ENCODE results near the gene TMEM178B.

DNA sequence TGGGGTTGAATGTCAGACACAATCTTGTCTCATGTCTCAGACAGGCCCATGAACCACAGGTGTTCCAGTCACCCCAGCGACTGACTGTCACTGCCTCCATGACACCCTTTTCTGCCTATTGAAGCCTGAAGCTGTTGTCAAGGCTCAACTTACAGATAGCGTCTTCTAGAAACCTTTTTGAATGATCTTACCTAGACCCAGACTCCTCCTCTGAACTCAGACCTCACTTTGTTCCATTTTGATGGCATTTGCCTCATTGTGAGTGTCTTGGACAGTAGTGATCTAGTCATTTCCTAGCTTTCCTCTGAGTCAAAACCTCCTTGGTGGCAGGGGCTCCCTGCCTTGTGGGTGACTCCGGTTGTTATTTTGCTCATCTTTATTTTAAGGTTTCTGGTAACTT lies 379.0 kb downstream of the TMEM178B start:
- TF ChIP-seq, protein P1, sequence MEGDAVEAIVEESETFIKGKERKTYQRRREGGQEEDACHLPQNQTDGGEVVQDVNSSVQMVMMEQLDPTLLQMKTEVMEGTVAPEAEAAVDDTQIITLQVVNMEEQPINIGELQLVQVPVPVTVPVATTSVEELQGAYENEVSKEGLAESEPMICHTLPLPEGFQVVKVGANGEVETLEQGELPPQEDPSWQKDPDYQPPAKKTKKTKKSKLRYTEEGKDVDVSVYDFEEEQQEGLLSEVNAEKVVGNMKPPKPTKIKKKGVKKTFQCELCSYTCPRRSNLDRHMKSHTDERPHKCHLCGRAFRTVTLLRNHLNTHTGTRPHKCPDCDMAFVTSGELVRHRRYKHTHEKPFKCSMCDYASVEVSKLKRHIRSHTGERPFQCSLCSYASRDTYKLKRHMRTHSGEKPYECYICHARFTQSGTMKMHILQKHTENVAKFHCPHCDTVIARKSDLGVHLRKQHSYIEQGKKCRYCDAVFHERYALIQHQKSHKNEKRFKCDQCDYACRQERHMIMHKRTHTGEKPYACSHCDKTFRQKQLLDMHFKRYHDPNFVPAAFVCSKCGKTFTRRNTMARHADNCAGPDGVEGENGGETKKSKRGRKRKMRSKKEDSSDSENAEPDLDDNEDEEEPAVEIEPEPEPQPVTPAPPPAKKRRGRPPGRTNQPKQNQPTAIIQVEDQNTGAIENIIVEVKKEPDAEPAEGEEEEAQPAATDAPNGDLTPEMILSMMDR (IDR thresholded peaks at IDR 0.05): no peak
- no peak for TF ChIP-seq TCF7L2 (IDR thresholded peaks at IDR 0.05; ENCODE audit: low read depth, low read length)
- TF ChIP-seq, protein P2, sequence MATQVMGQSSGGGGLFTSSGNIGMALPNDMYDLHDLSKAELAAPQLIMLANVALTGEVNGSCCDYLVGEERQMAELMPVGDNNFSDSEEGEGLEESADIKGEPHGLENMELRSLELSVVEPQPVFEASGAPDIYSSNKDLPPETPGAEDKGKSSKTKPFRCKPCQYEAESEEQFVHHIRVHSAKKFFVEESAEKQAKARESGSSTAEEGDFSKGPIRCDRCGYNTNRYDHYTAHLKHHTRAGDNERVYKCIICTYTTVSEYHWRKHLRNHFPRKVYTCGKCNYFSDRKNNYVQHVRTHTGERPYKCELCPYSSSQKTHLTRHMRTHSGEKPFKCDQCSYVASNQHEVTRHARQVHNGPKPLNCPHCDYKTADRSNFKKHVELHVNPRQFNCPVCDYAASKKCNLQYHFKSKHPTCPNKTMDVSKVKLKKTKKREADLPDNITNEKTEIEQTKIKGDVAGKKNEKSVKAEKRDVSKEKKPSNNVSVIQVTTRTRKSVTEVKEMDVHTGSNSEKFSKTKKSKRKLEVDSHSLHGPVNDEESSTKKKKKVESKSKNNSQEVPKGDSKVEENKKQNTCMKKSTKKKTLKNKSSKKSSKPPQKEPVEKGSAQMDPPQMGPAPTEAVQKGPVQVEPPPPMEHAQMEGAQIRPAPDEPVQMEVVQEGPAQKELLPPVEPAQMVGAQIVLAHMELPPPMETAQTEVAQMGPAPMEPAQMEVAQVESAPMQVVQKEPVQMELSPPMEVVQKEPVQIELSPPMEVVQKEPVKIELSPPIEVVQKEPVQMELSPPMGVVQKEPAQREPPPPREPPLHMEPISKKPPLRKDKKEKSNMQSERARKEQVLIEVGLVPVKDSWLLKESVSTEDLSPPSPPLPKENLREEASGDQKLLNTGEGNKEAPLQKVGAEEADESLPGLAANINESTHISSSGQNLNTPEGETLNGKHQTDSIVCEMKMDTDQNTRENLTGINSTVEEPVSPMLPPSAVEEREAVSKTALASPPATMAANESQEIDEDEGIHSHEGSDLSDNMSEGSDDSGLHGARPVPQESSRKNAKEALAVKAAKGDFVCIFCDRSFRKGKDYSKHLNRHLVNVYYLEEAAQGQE (IDR thresholded peaks at IDR 0.05; ENCODE audit: insufficient read depth in 1 of 2, low read depth in 2 of 2, low read length in 1 of 2): no peak
- no peak for TF ChIP-seq POLR2AphosphoS5 (IDR thresholded peaks at IDR 0.05; ENCODE audit: low read depth, low read length)
- TF ChIP-seq SIN3A (IDR thresholded peaks at IDR 0.05; ENCODE audit: borderline replicate concordance, insufficient read depth, low read depth, low read length): no peak

All from Panc1 (cell line).